GM11168 (cell line): ENCODE measurements around the gene NAP1L4.

Experiments
- in situ Hi-C: fragments of 300-500 bp; cut with MboI; formaldehyde crosslinking; loops from one replicate; pipeline ENCODE4 v1.12.0; 2022; ENCODE audit warnings: low sequenced_read_pairs; ENCODE audit not compliant: unreplicated experiment

NAP1L4 gene

GRCh38 chr11:2927851-2928604 is 64.1 kb downstream of the NAP1L4 start:
- in situ Hi-C loops: no loop called here

- in situ Hi-C loops: no loop called here
Observed at GRCh38 chr11:2927121-2927800, 64.9 kb downstream of the NAP1L4 start.

- in situ Hi-C loops: no loop called here
Observed at GRCh38 chr11:2926611-2927051, 65.5 kb downstream of the NAP1L4 start.

DNA sequence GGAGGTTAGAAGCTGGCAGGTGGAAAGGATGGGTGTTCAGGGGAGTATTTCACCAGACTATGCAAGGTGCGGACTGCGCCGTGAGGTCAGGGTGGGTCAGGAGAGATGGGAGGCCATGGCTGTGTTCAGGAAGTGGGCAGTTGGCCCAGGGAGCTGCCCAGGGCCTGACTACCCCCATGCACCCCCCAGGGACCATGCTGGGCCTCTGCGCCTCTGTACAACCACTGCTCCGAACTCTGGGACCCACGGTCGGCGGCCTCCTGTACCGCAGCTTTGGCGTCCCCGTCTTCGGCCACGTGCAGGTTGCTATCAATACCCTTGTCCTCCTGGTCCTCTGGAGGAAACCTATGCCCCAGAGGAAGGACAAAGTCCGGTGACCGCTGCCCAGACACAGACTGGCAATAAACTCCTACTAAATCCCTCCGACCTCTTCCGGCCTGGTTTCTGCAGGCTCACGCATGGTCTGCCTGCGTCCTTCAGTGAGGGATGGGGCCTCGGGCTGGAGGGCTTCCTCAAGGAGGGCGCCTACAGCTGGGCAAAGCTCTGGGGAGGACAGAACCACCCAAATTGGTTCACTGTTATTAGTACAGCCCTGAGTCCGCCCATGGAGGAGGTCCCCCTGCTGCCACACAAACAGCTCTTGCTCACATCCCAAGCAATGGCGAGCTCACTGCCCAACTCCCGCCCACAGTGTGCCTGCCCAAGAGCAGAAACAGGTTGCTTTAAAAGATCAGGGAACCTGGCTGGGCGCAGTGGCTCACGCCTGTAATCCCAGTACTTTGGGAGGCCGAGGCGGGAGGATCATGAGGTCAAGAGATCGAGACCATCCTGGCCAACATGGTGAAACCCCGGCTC is 67.1 kb downstream of the NAP1L4 start:
- in situ Hi-C loops: no loop called here

GRCh38 chr11:2924381-2924780 is 67.7 kb downstream of the NAP1L4 start:
- in situ Hi-C loops: no loop called here

DNA sequence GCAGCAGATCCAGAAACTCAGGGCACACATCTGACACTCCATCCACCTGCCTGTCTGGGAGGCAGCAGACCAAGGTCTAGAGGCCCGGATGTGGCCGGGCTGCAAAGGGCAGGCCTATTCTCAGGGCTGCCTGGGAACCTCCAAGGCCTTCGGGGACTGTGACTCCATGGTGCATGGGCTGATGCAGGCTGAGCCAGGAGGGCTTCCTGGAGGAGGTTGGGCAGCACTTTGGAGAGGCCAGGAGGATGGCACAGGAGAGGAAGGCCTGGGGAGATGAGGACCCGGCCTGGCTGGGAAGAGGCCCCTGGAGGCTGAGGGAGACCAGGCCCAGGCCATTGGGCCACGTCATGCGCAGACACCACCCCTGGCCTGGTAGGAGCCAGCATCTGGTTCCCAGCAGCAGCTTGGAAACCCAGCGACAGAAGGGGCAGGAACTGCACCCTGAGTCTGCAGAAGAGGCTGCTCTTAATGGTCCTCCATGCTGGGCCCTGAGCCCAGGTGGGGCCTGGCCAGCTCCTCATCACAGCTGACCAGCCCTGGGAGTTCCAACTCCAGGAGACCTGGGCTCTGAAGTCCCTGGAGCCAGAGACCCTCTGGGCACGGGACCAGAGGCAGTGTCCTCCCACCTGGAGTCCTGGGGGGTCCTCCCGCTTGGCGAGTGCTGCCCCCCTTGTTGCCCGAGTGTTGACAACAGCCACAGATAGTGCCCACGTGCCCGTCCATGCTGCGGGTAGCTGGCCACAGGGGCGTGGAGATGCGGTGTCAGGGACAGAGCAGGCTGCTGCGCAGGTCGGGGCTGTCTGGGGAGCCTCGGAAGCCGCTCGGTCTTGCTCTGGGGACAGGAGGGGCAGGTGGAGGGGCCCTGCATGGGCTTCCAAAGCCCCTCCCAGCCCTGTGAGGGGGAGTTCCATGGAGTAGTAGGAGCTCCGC is 68.4 kb downstream of the NAP1L4 start:
- in situ Hi-C loops: no loop called here

DNA sequence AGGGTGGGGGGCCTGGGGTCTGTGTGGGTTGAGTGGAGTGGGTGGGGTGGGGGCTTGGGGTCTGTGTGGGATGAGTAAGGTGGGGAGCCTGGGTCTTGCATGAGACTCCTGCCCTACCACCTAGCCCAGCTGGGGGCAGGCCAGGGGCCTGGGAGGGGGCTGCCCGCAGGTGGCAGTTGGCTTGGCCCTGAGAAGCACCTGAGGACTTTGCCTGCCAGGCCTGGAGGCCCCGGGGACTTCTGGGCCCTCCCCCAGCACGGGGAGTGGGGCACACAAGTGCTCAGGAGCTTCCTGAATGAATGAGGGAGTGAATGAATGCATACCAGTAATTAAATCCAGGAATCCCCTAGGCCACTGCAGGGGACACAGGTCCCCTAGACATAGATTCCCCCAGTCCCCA is 69.5 kb downstream of the NAP1L4 start:
- in situ Hi-C loops: no loop called here

- in situ Hi-C loops: no loop called here
Observed at GRCh38 chr11:2921742-2922493, 70.2 kb downstream of the NAP1L4 start.

- in situ Hi-C loops: no loop called here
Observed at GRCh38 chr11:2921261-2921660, 70.9 kb downstream of the NAP1L4 start.

DNA sequence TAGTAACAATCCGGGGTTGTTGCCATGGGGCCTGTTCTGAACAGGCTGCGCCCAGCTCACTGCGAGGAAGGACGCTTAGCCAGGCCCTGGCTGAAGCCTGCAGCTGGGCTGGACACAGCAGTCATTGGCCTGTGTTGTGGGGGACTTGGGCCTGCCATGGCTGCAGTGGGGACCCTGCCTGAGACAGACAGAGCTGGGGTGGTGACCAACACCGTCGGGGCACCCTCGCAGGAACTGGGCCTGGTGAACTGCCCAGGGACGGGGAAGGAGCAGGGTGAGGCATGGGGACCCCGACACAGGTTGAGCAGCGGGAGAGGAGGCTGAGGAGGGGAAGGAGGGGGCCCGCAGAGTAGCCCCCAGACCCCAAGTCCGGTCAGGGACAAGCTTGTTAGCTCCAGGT is 71.8 kb downstream of the NAP1L4 start:
- in situ Hi-C loops: no loop called here

- in situ Hi-C loops: no loop called here
Observed at GRCh38 chr11:2919837-2920236, 72.3 kb downstream of the NAP1L4 start.

GRCh38 chr11:2919188-2919587 is 72.9 kb downstream of the NAP1L4 start:
- in situ Hi-C loops: no loop called here

DNA sequence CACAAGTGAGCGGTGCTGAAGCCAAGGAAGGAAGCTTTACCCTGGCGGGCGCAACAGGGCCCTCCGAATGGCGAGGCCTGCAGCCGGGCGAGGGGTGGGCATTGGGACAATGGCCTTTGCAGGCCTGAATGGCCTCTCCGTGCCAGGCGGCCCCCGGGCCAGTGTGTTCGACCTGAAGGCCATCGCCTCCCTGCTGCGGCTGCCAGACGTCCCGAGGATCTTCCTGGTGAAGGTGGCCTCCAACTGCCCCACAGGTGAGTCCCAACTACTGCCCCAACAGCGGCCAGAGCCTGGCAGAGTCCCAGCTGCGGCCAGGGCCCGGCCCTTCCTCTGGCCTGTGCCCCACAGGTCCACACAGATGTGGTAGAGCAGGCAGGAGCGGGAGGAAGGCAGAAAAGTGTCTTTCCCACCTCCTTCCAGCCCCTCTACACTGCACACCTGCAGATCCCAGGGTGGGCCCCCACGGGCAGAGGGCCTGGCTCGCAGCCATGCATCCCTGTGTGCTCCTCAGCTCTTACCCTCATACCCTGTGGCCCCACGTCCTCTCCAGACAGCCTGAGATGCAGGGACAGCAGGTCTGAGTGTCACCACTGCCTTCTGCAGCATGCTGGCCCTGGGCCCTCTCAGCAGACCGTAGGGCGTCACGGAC is 74.2 kb downstream of the NAP1L4 start:
- in situ Hi-C loops: no loop called here

DNA sequence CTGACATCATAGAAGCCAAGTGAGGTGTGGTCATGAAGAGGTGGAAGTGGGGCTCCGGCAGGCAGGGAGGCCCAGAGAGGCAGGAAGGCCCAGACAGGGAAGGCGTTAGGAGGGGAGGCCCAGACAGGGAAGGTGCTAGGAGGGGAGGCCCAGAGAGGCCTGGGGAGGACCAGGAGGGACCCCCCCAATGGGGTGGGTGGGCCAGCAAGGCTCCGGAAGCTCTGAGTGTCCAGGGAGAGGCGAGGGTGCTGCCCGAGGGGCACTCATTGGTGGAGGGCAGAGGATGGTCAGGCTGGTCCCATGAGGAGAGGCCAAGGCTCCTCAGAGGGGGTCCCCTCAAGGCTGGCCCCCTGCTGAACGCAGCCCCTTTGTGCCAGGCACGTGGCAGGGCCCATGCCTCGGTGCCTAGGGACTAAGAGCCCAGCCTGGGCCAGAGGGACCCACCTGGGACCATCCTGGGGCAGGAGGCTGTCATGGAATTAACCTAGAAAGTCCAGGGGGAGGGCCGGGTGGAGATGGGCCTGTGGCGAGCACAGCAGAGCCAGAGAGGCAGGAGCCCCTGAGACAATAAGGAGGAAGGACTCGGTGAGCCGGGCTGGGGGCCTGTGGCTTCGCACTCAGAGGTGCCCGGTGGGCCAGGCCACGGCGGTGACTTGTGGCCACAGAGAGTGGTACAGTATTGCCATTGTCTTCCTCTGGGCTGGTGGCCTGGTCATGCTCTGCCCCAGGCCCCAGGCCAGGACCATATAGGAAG is 75.1 kb downstream of the NAP1L4 start:
- in situ Hi-C loops: no loop called here

DNA sequence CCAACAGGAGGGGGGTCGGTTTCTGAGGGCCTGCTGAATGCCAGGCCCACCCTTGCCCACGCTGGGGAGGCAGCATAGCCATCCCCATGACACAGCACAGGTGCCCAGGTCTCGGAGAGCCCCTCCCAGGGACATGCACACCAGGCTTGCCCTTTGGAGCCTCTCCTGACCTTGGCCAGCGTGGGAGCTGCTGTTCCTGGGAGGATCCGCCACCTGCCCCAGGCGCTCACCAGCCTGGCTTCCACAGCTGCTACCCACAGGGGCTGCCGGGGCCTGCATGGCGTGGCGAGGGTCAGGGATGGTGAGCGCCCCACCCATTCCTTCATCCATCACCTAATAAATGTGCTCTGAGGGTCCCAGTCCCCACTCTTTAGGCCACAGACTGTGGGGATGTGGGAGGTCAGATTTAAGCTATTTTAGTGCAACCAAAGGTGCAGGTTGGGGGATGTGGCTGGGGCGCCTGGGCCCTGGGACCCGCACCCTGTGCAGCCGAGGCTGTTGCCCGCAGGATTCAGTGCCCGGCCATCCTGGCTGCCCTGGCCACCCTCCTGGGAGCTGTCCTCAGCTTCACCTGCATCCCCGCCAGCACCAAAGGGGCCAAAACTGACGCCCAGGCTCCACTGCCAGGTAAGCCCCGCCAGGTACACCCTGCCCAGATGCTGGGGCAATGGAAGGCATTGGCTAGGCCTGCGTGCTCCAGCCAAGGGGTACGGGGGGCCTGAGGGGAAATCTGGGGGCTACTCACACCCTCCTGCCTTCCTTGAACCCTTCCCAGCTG is 75.8 kb downstream of the NAP1L4 start:
- in situ Hi-C loops: no loop called here

GRCh38 chr11:2915473-2915872 is 76.7 kb downstream of the NAP1L4 start:
- in situ Hi-C loops: no loop called here

GRCh38 chr11:2914455-2915195 is 77.5 kb downstream of the NAP1L4 start:
- in situ Hi-C loops: no loop called here
